NCI-H2196 treated with DMSO at 0.1 percent for 48 hours (cell line): Measurements from ENCODE around the gene MYOZ1.
"Not testable (repeated sequence)": the region's sequence is repeated elsewhere in the genome, so short reads cannot be mapped to it uniquely, and the experiment has no call there.

Experiments used
- DNase-seq: peaks from one replicate; lab custom pipeline; 2025; ENCODE audit not compliant: unreplicated experiment; lab: John Stamatoyannopoulos, UW

MYOZ1 gene

GRCh38 chr10:73647875-73648651 is 6.8 kb upstream of the MYOZ1 start:
- no peak for DNase-seq

- DNase-seq = no peak
These were observed 6.1 kb upstream of the MYOZ1 start for GRCh38 chr10:73647211-73647874.

GRCh38 chr10:73646598-73647041 is 5.3 kb upstream of the MYOZ1 start:
- DNase-seq = no peak

- DNase-seq = no peak
These were observed 4.0 kb upstream of the MYOZ1 start for GRCh38 chr10:73645251-73645650.

- no peak for DNase-seq
These were observed 3.5 kb upstream of the MYOZ1 start for GRCh38 chr10:73644767-73645166.

- peak; percentile 19 for DNase-seq
These were observed 2.9 kb upstream of the MYOZ1 start for GRCh38 chr10:73644015-73644743.

- DNase-seq = no peak
These were observed 2.1 kb upstream of the MYOZ1 start for GRCh38 chr10:73643362-73643761.

DNA sequence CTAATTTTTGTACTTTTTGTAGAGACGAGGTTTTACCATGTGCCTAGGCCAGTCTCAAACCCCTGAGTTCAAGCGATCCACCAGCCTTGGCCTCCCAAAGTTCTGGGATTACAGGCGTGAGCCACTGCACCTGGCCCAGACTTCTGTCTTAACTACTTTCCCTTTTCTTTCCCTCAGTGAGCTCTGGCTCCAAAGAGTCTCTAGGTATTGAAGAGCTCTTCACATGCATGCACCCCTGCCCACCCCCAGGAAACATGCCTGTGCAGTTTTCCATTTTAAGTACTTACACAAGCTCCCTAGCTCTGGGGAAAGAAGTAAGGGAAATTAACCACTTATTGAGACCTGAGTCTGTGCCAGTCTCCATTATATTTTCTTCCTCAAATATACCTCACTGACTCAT is 2.0 kb downstream of the MYOZ1 start:
- DNase-seq = no peak

DNA sequence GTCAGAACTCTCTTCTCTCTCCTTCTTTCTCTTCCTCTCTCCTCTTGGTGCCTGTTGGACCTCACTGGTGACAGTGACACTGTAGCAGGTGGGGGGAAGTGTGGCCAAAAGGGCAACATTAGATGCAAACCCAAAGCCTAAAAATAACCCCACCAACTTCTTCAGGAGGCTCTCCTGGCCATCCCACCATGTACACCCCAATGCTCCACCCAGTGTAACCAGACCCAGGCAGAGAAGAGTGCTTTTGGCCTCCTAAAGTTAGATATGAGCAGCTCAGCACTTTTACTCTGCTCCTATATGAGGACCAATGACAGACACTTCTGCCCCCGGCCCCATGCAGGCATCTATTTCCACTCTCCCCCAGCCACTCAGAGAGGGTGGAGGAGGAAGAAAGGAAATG is 5.5 kb downstream of the MYOZ1 start:
- DNase-seq = no peak

GRCh38 chr10:73634421-73634820 is 6.9 kb downstream of the MYOZ1 start:
- DNase-seq = no peak

DNA sequence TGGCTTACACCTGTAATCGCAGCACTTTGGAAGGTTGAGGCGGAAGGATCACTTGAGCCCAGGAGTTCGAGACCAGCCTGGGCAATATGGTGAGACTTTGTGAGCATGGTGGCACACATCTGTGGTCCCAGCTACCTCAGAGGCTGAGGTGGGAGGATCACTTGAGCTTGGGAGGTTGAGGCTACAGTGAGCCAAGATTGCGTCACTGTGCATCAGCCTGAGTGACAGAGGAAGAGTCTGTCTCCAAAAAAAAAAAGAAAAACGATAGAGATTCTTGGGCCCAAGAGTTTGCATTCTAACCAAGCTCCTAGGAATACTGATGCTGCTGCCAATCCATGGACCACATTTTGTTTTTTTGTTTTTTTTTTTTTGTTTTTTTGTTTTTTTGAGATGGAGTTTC is 12.1 kb downstream of the MYOZ1 start:
- no peak for DNase-seq

- DNase-seq = no peak
These were observed 12.9 kb downstream of the MYOZ1 start for GRCh38 chr10:73628405-73628804.

DNA sequence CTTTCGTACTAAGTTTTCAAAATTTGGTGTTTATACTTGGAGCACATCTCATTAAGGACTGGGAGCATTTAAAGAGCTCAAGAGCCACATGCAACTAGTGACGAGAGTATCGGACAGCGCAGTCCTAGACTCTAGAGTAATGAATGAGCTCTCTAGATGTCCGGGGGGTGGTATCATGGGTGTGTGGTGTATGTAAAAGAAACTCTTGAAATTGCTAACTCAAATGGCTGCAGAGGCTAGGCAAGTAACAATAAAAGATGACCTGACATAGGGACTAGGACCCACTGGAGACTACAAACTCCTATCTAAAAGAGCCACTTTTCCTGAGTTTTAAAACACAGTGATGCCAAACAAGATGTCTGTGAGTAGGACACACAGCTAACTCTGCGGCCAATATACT is 14.0 kb downstream of the MYOZ1 start:
- no peak for DNase-seq

DNA sequence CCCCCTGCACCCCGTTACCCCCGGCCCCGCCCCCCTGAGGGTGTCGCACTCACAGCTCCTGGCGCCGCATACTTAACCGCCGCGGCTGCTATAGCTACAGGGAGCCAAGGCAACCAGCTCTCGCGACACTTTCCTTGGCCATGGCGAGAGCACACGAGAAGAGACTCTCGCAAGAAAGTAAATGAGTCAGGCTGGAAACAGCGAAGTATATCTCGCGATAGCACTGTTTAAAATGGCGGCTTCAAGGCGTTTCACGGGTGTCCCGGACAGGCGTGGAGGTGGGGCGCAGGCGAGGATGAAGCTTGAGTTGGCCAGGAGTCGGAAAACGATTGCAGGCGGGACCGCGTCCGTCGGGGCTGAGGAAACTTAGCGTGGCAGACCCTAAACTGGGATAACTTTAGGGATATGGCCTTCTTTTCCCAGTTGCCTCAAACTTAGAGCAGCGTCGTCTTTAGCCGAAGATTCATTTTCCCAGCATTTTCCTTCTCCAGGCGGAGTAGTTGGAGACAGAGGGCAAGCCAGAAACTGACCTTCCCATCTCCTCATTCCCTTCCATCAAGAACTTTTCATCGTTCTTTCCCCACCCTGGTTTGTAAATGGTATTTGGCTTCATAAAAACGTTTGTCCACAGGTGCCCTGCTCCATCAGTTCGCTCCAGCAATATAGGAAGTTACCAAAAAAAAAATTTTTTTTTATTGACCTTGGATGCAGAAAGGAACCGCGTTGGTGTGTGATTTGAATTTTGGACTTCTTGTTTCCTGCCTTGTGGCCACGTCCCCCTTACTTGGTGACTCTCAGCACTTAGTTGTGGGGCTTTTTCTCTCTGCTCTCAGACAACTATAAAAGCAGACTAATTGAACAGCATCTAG is 15.2 kb downstream of the MYOZ1 start:
- peak; percentile 56 for DNase-seq

- DNase-seq = no peak
These were observed 16.0 kb downstream of the MYOZ1 start for GRCh38 chr10:73625004-73625883.

DNA sequence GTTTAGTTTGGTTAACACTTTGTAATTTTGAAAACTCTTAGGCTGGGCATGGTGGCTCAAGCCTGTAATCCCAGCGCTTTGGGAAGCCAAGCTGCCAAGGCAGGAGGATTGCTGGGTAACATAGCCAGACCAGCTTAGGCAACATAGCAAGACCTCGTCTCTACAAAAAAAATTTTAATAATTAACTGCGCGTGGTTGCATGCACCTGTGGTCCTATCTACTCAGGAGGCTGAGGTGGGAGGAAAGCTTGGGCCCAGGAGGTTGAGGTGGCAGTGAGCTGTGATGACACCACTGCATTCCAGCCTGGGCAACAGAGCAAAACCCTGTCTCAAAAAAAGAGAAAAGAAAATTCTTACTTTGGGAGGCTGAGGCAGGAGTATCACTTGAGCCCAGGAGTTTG is 18.2 kb downstream of the MYOZ1 start:
- DNase-seq = no peak

- not testable (repeated sequence) for DNase-seq
These were observed 20.3 kb downstream of the MYOZ1 start for GRCh38 chr10:73620974-73621373.

- not testable (repeated sequence) for DNase-seq
These were observed 24.1 kb downstream of the MYOZ1 start for GRCh38 chr10:73617143-73617542.

- no peak for DNase-seq
These were observed 26.6 kb downstream of the MYOZ1 start for GRCh38 chr10:73614720-73615119.

DNA sequence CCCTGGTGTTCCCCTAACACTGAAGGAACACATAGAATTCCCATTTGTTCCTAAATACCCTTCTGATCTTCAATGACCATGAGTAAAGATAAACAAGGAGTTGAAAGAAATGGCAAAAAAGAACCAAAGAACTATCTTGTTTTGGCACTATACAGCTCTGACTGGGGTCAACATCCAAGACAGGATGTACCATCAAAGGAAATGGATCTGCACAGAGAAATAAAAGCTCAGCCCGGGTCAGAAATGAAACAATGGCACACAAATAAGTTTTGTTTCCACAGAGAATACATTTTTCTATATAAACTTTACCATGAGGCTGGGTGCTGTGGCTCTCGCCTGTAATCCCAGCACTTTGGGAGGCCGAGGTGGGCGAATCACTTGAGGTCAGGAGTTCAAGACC is 32.2 kb downstream of the MYOZ1 start:
- DNase-seq = no peak
